ENCODE results near the gene NR3C2.

The NR3C2 gene

GRCh38 chr4:148289740-148290139 is 152.5 kb downstream of the NR3C2 start:
- POLR2A ChIA-PET: no interaction called here
- 72% methylated on average over 4 of the region's 4 CpGs for WGBS (ENCODE audit: insufficient coverage)
- no peaks in the 10 kb centered on the region for H3K36me3 ChIP-seq (ENCODE audit: control insufficient read depth in 4 of 4, insufficient read depth in 4 of 4, low read length in 3 of 4)

DNA sequence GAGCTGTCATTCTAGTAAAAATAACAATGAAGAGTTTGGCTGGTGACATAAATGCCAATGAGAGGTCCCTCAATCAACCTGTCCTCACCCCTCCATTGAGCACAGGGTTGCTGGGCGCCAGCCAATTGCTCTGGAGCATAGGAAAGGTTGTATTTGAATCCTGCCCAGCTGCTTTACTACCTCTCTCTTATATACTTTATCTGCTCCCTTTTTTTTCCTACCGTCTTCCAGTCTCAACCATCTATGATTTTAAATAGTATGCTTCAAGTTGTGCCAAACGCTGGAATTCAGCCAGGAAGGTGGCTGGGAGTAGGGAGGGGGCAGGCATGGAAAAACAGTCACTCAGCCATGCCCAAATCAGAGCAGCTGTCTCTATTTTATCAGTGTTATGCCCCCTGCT is 153.8 kb downstream of the NR3C2 start:
- ChIA-PET POLR2A (no interaction called here), CTCF (no interaction called here)
- 100% methylated on average over 2 of the region's 3 CpGs for WGBS (ENCODE audit: insufficient coverage)
- Histone ChIP-seq H3K36me3 (ENCODE audit: control insufficient read depth in 4 of 4, insufficient read depth in 4 of 4, low read length in 3 of 4) (no peaks in the 10 kb centered on the region), H3K4me1 (ENCODE audit: control extremely low read depth in 1 of 4, control insufficient read depth in 4 of 4, insufficient read depth in 4 of 4, low read length in 3 of 4) (no peaks in the 10 kb centered on the region), H3K9me3 (ENCODE audit: control extremely low read depth in 1 of 5, control insufficient read depth in 4 of 5, insufficient read depth in 2 of 5, low read depth in 1 of 5, low read length in 4 of 5) (no peaks in the 10 kb centered on the region), H3K27ac (ENCODE audit: insufficient read depth in 1 of 2, low read depth in 1 of 2, low read length in 2 of 2, poor library complexity in 1 of 2, severe bottlenecking in 2 of 2) (no peak overlapping the region), H3K4me3 (ENCODE audit: control insufficient read depth in 1 of 7, extremely low read depth in 1 of 7, insufficient read depth in 4 of 7, low read depth in 2 of 7, low read length in 6 of 7) (no peak overlapping the region), H3K27me3 (replicated peaks in 2 of 5; ENCODE audit: control insufficient read depth in 4 of 5, insufficient read depth in 5 of 5, low read length in 4 of 5) (no peaks in the 10 kb centered on the region)
- DNase-seq: no peak

More at GRCh38 chr4:148289740-148290139, 152.5 kb downstream of the NR3C2 start:
- no peak for DNase-seq
- Histone ChIP-seq H3K9me3 (ENCODE audit: control extremely low read depth in 1 of 5, control insufficient read depth in 4 of 5, insufficient read depth in 2 of 5, low read depth in 1 of 5, low read length in 4 of 5) (no peaks in the 10 kb centered on the region), H3K4me1 (ENCODE audit: control extremely low read depth in 1 of 4, control insufficient read depth in 4 of 4, insufficient read depth in 4 of 4, low read length in 3 of 4) (no peaks in the 10 kb centered on the region), H3K4me3 (ENCODE audit: control insufficient read depth in 1 of 7, extremely low read depth in 1 of 7, insufficient read depth in 4 of 7, low read depth in 2 of 7, low read length in 6 of 7) (no peak overlapping the region), H3K27me3 (replicated peaks in 2 of 5; ENCODE audit: control insufficient read depth in 4 of 5, insufficient read depth in 5 of 5, low read length in 4 of 5) (no peaks in the 10 kb centered on the region), H3K27ac (ENCODE audit: insufficient read depth in 1 of 2, low read depth in 1 of 2, low read length in 2 of 2, poor library complexity in 1 of 2, severe bottlenecking in 2 of 2) (no peak overlapping the region)
- CTCF ChIA-PET: no interaction called here

DNA sequence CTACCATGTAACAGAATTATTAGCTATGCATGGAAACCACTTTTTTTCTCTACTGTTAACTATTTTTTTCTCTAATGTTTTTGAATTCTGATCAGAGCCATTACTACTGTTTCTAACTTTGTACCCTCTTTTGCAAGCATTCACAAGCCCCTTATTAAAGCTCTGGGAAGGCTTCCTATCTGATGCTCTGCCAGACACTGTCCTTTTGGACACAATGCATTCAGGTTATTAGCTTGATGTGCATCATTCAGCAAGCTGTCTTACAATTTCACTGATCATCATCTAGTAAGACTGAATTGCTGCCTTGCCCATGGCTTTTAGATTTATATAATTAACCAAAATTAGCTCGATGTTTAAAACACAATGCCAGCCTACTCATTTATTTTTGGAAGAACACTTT is 155.1 kb downstream of the NR3C2 start:
- Histone ChIP-seq H3K27ac (ENCODE audit: insufficient read depth in 1 of 2, low read depth in 1 of 2, low read length in 2 of 2, poor library complexity in 1 of 2, severe bottlenecking in 2 of 2) (no peak overlapping the region), H3K4me3 (ENCODE audit: control insufficient read depth in 1 of 7, extremely low read depth in 1 of 7, insufficient read depth in 4 of 7, low read depth in 2 of 7, low read length in 6 of 7) (no peak overlapping the region), H3K4me1 (ENCODE audit: control extremely low read depth in 1 of 4, control insufficient read depth in 4 of 4, insufficient read depth in 4 of 4, low read length in 3 of 4) (no peaks in the 10 kb centered on the region), H3K27me3 (replicated peaks in 2 of 5; ENCODE audit: control insufficient read depth in 4 of 5, insufficient read depth in 5 of 5, low read length in 4 of 5) (no peaks in the 10 kb centered on the region), H3K36me3 (ENCODE audit: control insufficient read depth in 4 of 4, insufficient read depth in 4 of 4, low read length in 3 of 4) (no peaks in the 10 kb centered on the region), H3K9me3 (ENCODE audit: control extremely low read depth in 1 of 5, control insufficient read depth in 4 of 5, insufficient read depth in 2 of 5, low read depth in 1 of 5, low read length in 4 of 5) (no peaks in the 10 kb centered on the region)
- no peak for DNase-seq
- POLR2A ChIA-PET: no interaction called here
- no CpG with 5 or more reads among the region's 1 CpG for WGBS (ENCODE audit: insufficient coverage)
- CTCF ChIA-PET: no interaction called here

DNA sequence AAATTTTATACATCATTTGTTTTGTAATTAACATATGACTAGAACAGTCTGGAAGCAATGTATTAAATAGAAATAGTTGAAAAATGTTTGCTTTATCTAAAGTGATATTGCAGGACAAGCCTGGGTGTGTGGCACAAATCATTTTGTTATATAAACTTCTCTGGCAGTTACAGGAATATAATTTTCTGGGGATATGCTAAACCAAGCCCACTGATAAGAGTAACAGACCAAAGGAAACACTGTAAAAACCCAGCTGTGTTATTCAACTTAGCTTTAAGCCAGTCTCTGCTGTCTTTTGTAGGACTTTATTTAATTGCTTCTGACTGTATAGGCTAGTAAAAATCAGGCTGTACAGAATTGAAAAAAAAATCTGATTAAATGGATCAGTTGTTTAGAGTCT is 156.2 kb downstream of the NR3C2 start:
- Histone ChIP-seq H3K36me3 (ENCODE audit: control insufficient read depth in 4 of 4, insufficient read depth in 4 of 4, low read length in 3 of 4) (no peaks in the 10 kb centered on the region), H3K4me1 (ENCODE audit: control extremely low read depth in 1 of 4, control insufficient read depth in 4 of 4, insufficient read depth in 4 of 4, low read length in 3 of 4) (no peaks in the 10 kb centered on the region), H3K27me3 (replicated peaks in 2 of 5; ENCODE audit: control insufficient read depth in 4 of 5, insufficient read depth in 5 of 5, low read length in 4 of 5) (no peaks in the 10 kb centered on the region), H3K4me3 (ENCODE audit: control insufficient read depth in 1 of 7, extremely low read depth in 1 of 7, insufficient read depth in 4 of 7, low read depth in 2 of 7, low read length in 6 of 7) (no peak overlapping the region), H3K27ac (ENCODE audit: insufficient read depth in 1 of 2, low read depth in 1 of 2, low read length in 2 of 2, poor library complexity in 1 of 2, severe bottlenecking in 2 of 2) (no peak overlapping the region), H3K9me3 (ENCODE audit: control extremely low read depth in 1 of 5, control insufficient read depth in 4 of 5, insufficient read depth in 2 of 5, low read depth in 1 of 5, low read length in 4 of 5) (no peaks in the 10 kb centered on the region)
- no peak for DNase-seq
- CTCF ChIA-PET: no interaction called here
- POLR2A ChIA-PET: no interaction called here

GRCh38 chr4:148283665-148284064 is 158.5 kb downstream of the NR3C2 start:
- 100% methylated on average over 1 of the region's 4 CpGs for WGBS (ENCODE audit: insufficient coverage)
- ChIA-PET CTCF (no interaction called here), POLR2A (no interaction called here)
- no peak overlapping the region for H3K27ac ChIP-seq (ENCODE audit: insufficient read depth in 1 of 2, low read depth in 1 of 2, low read length in 2 of 2, poor library complexity in 1 of 2, severe bottlenecking in 2 of 2)
- no peaks in the 10 kb centered on the region for H3K27me3 ChIP-seq (replicated peaks in 2 of 5; ENCODE audit: control insufficient read depth in 4 of 5, insufficient read depth in 5 of 5, low read length in 4 of 5)
- H3K9me3 ChIP-seq (ENCODE audit: control extremely low read depth in 1 of 5, control insufficient read depth in 4 of 5, insufficient read depth in 2 of 5, low read depth in 1 of 5, low read length in 4 of 5): no peaks in the 10 kb centered on the region
- no peak for DNase-seq
- H3K4me3 ChIP-seq (ENCODE audit: control insufficient read depth in 1 of 7, extremely low read depth in 1 of 7, insufficient read depth in 4 of 7, low read depth in 2 of 7, low read length in 6 of 7): no peak overlapping the region
- H3K4me1 ChIP-seq (ENCODE audit: control extremely low read depth in 1 of 4, control insufficient read depth in 4 of 4, insufficient read depth in 4 of 4, low read length in 3 of 4): no peaks in the 10 kb centered on the region
- no peaks in the 10 kb centered on the region for H3K36me3 ChIP-seq (ENCODE audit: control insufficient read depth in 4 of 4, insufficient read depth in 4 of 4, low read length in 3 of 4)

DNA sequence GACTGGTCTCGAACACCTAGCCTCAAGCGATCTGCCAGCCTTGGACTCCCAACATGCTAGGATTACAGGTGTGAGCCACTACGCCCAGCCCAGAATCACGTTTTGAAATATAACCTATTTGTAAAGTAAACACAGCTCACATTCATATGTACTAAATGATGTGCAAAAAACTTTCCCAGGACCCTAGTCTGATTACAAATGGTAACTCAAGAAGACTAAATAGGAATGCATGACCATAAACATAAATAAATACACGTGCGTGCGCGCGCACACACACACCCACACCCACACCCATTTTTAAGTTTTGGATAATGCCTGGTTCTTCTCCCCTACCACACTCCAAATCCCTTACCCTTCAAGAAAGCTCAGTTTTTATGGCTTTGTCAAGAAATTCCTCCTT is 163.9 kb downstream of the NR3C2 start:
- no peak for DNase-seq
- Histone ChIP-seq H3K27me3 (replicated peaks in 2 of 5; ENCODE audit: control insufficient read depth in 4 of 5, insufficient read depth in 5 of 5, low read length in 4 of 5) (no peaks in the 10 kb centered on the region), H3K4me3 (ENCODE audit: control insufficient read depth in 1 of 7, extremely low read depth in 1 of 7, insufficient read depth in 4 of 7, low read depth in 2 of 7, low read length in 6 of 7) (no peak overlapping the region), H3K27ac (ENCODE audit: insufficient read depth in 1 of 2, low read depth in 1 of 2, low read length in 2 of 2, poor library complexity in 1 of 2, severe bottlenecking in 2 of 2) (no peak overlapping the region), H3K36me3 (ENCODE audit: control insufficient read depth in 4 of 4, insufficient read depth in 4 of 4, low read length in 3 of 4) (no peaks in the 10 kb centered on the region), H3K9me3 (ENCODE audit: control extremely low read depth in 1 of 5, control insufficient read depth in 4 of 5, insufficient read depth in 2 of 5, low read depth in 1 of 5, low read length in 4 of 5) (no peaks in the 10 kb centered on the region), H3K4me1 (ENCODE audit: control extremely low read depth in 1 of 4, control insufficient read depth in 4 of 4, insufficient read depth in 4 of 4, low read length in 3 of 4) (peaks cover 0 to 6% (median 2%) of the 10 kb centered on the region in 4 experiments)
- POLR2A ChIA-PET: no interaction called here
- 93% methylated on average over 3 of the region's 9 CpGs for WGBS (ENCODE audit: insufficient coverage)
- CTCF ChIA-PET: no interaction called here

GRCh38 chr4:148275266-148275665 is 166.9 kb downstream of the NR3C2 start:
- H3K9me3 ChIP-seq (ENCODE audit: control extremely low read depth in 1 of 5, control insufficient read depth in 4 of 5, insufficient read depth in 2 of 5, low read depth in 1 of 5, low read length in 4 of 5): no peaks in the 10 kb centered on the region
- no peaks in the 10 kb centered on the region for H3K27me3 ChIP-seq (replicated peaks in 2 of 5; ENCODE audit: control insufficient read depth in 4 of 5, insufficient read depth in 5 of 5, low read length in 4 of 5)
- ChIA-PET CTCF (no interaction called here), POLR2A (no interaction called here)
- H3K4me3 ChIP-seq (ENCODE audit: control insufficient read depth in 1 of 7, extremely low read depth in 1 of 7, insufficient read depth in 4 of 7, low read depth in 2 of 7, low read length in 6 of 7): no peak overlapping the region
- no peaks in the 10 kb centered on the region for H3K36me3 ChIP-seq (ENCODE audit: control insufficient read depth in 4 of 4, insufficient read depth in 4 of 4, low read length in 3 of 4)
- no peak overlapping the region for H3K27ac ChIP-seq (ENCODE audit: insufficient read depth in 1 of 2, low read depth in 1 of 2, low read length in 2 of 2, poor library complexity in 1 of 2, severe bottlenecking in 2 of 2)
- whole genome bisulfite sequencing (ENCODE audit: insufficient coverage): no CpG with 5 or more reads among the region's 4 CpGs
- peaks cover 0 to 6% (median 2%) of the 10 kb centered on the region in 4 experiments for H3K4me1 ChIP-seq (ENCODE audit: control extremely low read depth in 1 of 4, control insufficient read depth in 4 of 4, insufficient read depth in 4 of 4, low read length in 3 of 4)
- DNase-seq: no peak

All from common myeloid progenitor, CD34-positive (primary cell).